ENCODE results near the gene POU6F2. TPM values are rescaled to one million over a fixed set of nuclear protein-coding genes. Genes with fewer than 3 reads are reported as not detected.

The POU6F2 gene
- total RNA-seq, 4 donors from 2014 or later: 0.91 TPM; not detected in 3

DNA sequence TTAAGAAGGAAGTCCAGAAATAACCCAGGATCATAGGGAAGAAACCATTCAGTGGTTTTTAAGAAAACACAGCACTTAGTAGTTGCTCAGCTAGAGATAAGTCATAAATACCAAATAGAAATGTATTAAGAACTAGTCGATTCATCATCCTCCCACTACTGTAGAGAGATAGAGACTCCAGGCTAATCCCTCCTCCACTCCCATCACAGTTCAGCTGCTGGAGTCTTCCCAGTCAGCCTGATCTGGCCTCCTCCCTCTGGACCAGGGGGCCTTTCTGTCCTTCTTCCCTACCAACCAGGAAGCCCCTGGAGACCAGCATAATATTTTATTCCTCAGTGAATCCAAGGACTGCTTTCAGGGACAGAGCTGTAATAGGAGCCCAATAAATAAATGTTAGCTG lies 294.4 kb downstream of the POU6F2 start:
- intact Hi-C loops (cut with DNase I; ENCODE audit: low total_unique reads): no loop called here
- DNase-seq: no peak
- H3K36me3 ChIP-seq: no peaks in the 10 kb centered on the region
- no peaks in the 10 kb centered on the region for H3K4me1 ChIP-seq
- no peak overlapping the region for H3K4me3 ChIP-seq
- no peak overlapping the region for H3K27ac ChIP-seq
- no peaks in the 10 kb centered on the region for H3K9me3 ChIP-seq
- TF ChIP-seq, protein P1, sequence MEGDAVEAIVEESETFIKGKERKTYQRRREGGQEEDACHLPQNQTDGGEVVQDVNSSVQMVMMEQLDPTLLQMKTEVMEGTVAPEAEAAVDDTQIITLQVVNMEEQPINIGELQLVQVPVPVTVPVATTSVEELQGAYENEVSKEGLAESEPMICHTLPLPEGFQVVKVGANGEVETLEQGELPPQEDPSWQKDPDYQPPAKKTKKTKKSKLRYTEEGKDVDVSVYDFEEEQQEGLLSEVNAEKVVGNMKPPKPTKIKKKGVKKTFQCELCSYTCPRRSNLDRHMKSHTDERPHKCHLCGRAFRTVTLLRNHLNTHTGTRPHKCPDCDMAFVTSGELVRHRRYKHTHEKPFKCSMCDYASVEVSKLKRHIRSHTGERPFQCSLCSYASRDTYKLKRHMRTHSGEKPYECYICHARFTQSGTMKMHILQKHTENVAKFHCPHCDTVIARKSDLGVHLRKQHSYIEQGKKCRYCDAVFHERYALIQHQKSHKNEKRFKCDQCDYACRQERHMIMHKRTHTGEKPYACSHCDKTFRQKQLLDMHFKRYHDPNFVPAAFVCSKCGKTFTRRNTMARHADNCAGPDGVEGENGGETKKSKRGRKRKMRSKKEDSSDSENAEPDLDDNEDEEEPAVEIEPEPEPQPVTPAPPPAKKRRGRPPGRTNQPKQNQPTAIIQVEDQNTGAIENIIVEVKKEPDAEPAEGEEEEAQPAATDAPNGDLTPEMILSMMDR (IDR thresholded peaks at IDR 0.05): no peak
- TF ChIP-seq POLR2A (IDR thresholded peaks at IDR 0.05): no peak
- H3K27me3 ChIP-seq: no peaks in the 10 kb centered on the region

DNA sequence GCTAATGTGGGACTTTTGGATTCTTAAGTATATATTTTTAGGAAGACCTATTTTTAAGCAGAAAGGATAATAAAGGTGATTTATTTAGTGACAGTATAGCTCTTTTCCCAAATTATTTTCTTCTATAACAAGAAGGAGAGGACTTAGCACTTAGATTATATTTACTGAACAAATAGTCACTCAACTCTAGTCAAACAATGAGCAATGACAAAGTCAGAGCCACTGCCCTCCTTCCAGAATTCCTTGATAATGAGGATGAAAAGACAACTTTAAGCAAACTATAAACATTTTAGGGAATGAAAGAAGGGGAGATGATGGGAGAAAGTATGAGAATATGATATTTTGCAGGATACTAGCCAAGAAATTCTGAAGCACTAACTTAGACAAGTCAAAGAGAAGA lies 295.0 kb downstream of the POU6F2 start:
- no peaks in the 10 kb centered on the region for H3K9me3 ChIP-seq
- H3K27ac ChIP-seq: no peak overlapping the region
- no peak for DNase-seq
- H3K27me3 ChIP-seq: no peaks in the 10 kb centered on the region
- no peaks in the 10 kb centered on the region for H3K36me3 ChIP-seq
- intact Hi-C loops (cut with DNase I; ENCODE audit: low total_unique reads): no loop called here
- no peaks in the 10 kb centered on the region for H3K4me1 ChIP-seq
- no peak for TF ChIP-seq POLR2A (IDR thresholded peaks at IDR 0.05)
- TF ChIP-seq, protein P1 (IDR thresholded peaks at IDR 0.05): no peak
- H3K4me3 ChIP-seq: no peak overlapping the region

DNA sequence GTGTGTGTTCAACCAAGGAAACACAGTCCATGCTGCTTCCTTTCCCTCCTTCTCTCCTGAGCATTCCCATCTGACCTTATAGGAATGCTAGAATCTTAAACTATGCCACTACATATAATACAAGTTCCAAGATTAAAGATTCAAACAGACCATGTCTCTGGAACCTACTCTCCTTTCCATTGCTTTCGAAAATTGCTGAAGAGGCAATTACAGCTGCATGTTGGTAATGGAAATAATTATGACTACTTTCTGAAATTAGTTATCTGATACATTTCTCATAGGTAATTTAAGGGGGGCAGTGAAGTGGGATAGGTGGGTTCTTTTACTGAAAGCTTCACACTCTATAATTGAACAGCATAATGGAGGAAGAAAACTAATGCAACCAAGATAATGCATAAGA lies 302.6 kb downstream of the POU6F2 start:
- intact Hi-C loops (cut with DNase I; ENCODE audit: low total_unique reads): no loop called here
- H3K4me3 ChIP-seq: no peak overlapping the region
- TF ChIP-seq, protein P1 (IDR thresholded peaks at IDR 0.05): no peak
- no peak for TF ChIP-seq POLR2A (IDR thresholded peaks at IDR 0.05)
- H3K4me1 ChIP-seq: no peaks in the 10 kb centered on the region
- no peak for DNase-seq
- no peaks in the 10 kb centered on the region for H3K9me3 ChIP-seq
- H3K27me3 ChIP-seq: no peaks in the 10 kb centered on the region
- H3K27ac ChIP-seq: no peak overlapping the region
- H3K36me3 ChIP-seq: no peaks in the 10 kb centered on the region

DNA sequence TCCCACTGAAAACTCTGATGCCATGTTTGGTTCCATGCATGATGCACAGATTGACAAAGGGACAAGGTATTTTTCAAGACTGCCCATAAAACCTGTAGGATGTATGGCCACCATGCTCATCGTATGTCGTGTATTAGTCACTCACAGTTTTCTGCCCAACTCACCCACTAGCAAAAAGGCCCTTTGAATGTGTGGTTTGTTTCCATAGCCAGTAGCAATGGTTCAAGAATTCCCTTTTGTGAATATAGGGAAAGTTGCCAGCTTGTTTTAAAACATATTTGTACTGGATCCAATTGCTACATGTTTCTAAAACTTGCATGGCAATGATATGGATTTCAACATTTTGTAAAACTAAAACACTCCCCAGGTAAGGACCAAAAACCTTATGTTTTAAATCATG lies 307.5 kb downstream of the POU6F2 start:
- Histone ChIP-seq H3K36me3 (no peaks in the 10 kb centered on the region), H3K27ac (no peak overlapping the region), H3K4me1 (no peaks in the 10 kb centered on the region), H3K9me3 (no peaks in the 10 kb centered on the region), H3K4me3 (no peak overlapping the region), H3K27me3 (no peaks in the 10 kb centered on the region)
- TF ChIP-seq, protein P1 (IDR thresholded peaks at IDR 0.05): no peak
- TF ChIP-seq POLR2A (IDR thresholded peaks at IDR 0.05): no peak
- no peak for DNase-seq
- intact Hi-C loops (cut with DNase I; ENCODE audit: low total_unique reads): no loop called here

DNA sequence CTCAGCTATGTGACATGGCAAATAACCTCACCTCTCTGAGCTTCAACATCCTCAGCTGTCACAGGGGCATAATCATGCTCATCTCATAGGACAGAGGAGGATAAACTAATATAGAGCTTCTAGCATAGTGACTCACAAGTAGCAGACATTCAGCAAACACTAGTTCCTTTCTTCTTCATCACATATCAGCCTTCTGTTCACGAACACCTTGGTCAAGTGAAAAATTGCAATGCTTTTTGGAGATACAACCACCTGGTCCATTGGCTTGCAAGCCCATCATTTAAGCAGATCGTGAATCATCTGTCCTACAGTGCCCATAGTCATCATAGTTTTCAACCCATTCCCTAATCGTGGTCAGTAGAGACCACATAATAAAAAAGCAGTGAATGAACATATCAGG lies 310.6 kb downstream of the POU6F2 start:
- intact Hi-C loops (cut with DNase I; ENCODE audit: low total_unique reads): no loop called here
- no peak for DNase-seq
- Histone ChIP-seq H3K4me3 (no peak overlapping the region), H3K27ac (no peak overlapping the region), H3K9me3 (no peaks in the 10 kb centered on the region), H3K27me3 (no peaks in the 10 kb centered on the region), H3K36me3 (no peaks in the 10 kb centered on the region), H3K4me1 (no peaks in the 10 kb centered on the region)
- TF ChIP-seq, protein P1 (IDR thresholded peaks at IDR 0.05): no peak
- no peak for TF ChIP-seq POLR2A (IDR thresholded peaks at IDR 0.05)
